Right renal pelvis (tissue), 4 donors: Measurements from ENCODE around the gene ABCA4. TPM values are rescaled to one million over a fixed set of nuclear protein-coding genes. Genes with fewer than 3 reads are reported as not detected.
"Not testable (repeated sequence)": the region's sequence is repeated elsewhere in the genome, so short reads cannot be mapped to it uniquely, and the experiment has no call there.

Experiments
- DNase-seq, 4 donors: peaks; one replicate each; pipeline ENCODE4 v3.0.0-alpha.2; 2013; ENCODE audit warnings: low read depth in 4 of 4, low spot score in 3 of 4, missing footprints in 1 of 4
- polyA plus RNA-seq, 4 donors: library from polyadenylated mRNA; unstranded; fragments of 120-200 nt; gene quantifications; one replicate each; pipeline ENCODE4 v1.2.1, GENCODE V29; 2013; ENCODE audit not compliant: insufficient read length in 4 of 4

ABCA4 gene
- polyA plus RNA-seq, 4 donors: 6.2 to 9.0 (median 8.0) TPM

- DNase-seq: no peak
Measured at GRCh38 chr1:94011709-94012595, 109.0 kb downstream of the ABCA4 start.

GRCh38 chr1:94011129-94011528, 109.8 kb downstream of the ABCA4 start:
- DNase-seq: no peak

GRCh38 chr1:94009304-94009703, 111.6 kb downstream of the ABCA4 start:
- no peak for DNase-seq

- DNase-seq: no peak
Measured at GRCh38 chr1:94006604-94007003, 114.3 kb downstream of the ABCA4 start.

- no peak for DNase-seq
Measured at GRCh38 chr1:94004924-94005323, 116.0 kb downstream of the ABCA4 start.

- no peak for DNase-seq
Measured at GRCh38 chr1:94002046-94002787, 118.7 kb downstream of the ABCA4 start.

GRCh38 chr1:94001397-94002045, 119.4 kb downstream of the ABCA4 start:
- no peak for DNase-seq

- DNase-seq: no peak
Measured at GRCh38 chr1:94000510-94001282, 120.3 kb downstream of the ABCA4 start.

- no peak for DNase-seq
Measured at GRCh38 chr1:93999840-94000415, 121.0 kb downstream of the ABCA4 start.

GRCh38 chr1:93998532-93998931, 122.4 kb downstream of the ABCA4 start:
- not testable (repeated sequence) for DNase-seq

- no peak for DNase-seq
Measured at GRCh38 chr1:93997756-93998155, 123.2 kb downstream of the ABCA4 start.

GRCh38 chr1:93995837-93996536, 125.0 kb downstream of the ABCA4 start:
- DNase-seq: no peak

GRCh38 chr1:93993731-93994130, 127.2 kb downstream of the ABCA4 start:
- no peak for DNase-seq

- no peak for DNase-seq
Measured at GRCh38 chr1:93992954-93993353, 128.0 kb downstream of the ABCA4 start.

GRCh38 chr1:93992190-93992589, 128.8 kb downstream of the ABCA4 start:
- DNase-seq: no peak

GRCh38 chr1:93991271-93991670, 129.7 kb downstream of the ABCA4 start:
- DNase-seq: no peak

GRCh38 chr1:93990477-93990876, 130.5 kb downstream of the ABCA4 start:
- not testable (repeated sequence) for DNase-seq

- no peak for DNase-seq
Measured at GRCh38 chr1:93990010-93990409, 130.9 kb downstream of the ABCA4 start.

GRCh38 chr1:93989601-93990000, 131.3 kb downstream of the ABCA4 start:
- no peak for DNase-seq
